Psoas muscle (tissue), 8 donors: ENCODE results near the gene LRP10. TPM values are rescaled to one million over a fixed set of nuclear protein-coding genes. Genes with fewer than 3 reads are reported as not detected.

ENCODE experiments used
- ATAC-seq, 4 donors: fragments of 200-7000 bp; cut with Tn5 transposase; one replicate each; pipeline ENCODE4 v1.9.1; 2020; ENCODE audit warnings: moderate library complexity in 3 of 4, mild to moderate bottlenecking in 2 of 4
- DNase-seq, 2 donors: peaks; one replicate each; pipeline ENCODE4 v3.0.0-alpha.2; 2020
- H3K27ac ChIP-seq: fragments of 200-600 bp; one replicate; pipeline ENCODE4 v1.8.0; 2022
- H3K27me3 ChIP-seq, 3 donors: fragments of 200-600 bp in 1 of 3; one replicate each; pipeline versions ENCODE4 v1.6.1 to v1.8.0; 2013 to 2022; ENCODE audit warnings: low read length in 2 of 3, mild to moderate bottlenecking in 2 of 3, moderate library complexity in 1 of 3; ENCODE audit not compliant: insufficient read depth in 3 of 3
- H3K36me3 ChIP-seq, 2 donors: fragments of 200-600 bp in 1 of 2; one replicate each; pipeline versions ENCODE4 v1.6.1 to v1.8.0; 2013 to 2022; ENCODE audit warnings: low read depth in 1 of 2, mild to moderate bottlenecking in 1 of 2, moderate library complexity in 1 of 2; ENCODE audit not compliant: insufficient read depth in 1 of 2
- H3K4me1 ChIP-seq: fragments of 200-600 bp; one replicate; pipeline ENCODE4 v1.8.0; 2022
- H3K4me3 ChIP-seq: fragments of 200-600 bp; one replicate; pipeline ENCODE4 v1.8.0; 2022; ENCODE audit warnings: mild to moderate bottlenecking
- H3K9me3 ChIP-seq: fragments of 200-600 bp; one replicate; pipeline ENCODE4 v1.8.0; 2022
- WGBS, 3 donors: extraction: QIAGEN DNeasy Blood & Tissue Kit; methylation state at CpG; one replicate each; pipeline versions ENCODE4 v1.1.6 to v1.1.7; 2013; 5-methylcytosine and 5-hydroxymethylcytosine counted together
- intact Hi-C, 2 donors: fragments of 100-400 bp; cut with DNase I; formaldehyde crosslinking; loops; one replicate each; pipeline versions ENCODE4 v1.11.0 to v1.14.2; 2022
- polyA plus RNA-seq, 3 donors: library from polyadenylated mRNA; stranded (reverse); fragments of 200-250 nt; gene quantifications; one replicate each; pipeline ENCODE4 v1.2.3, GENCODE V29; 2013
- total RNA-seq, 4 donors: library from RNA; stranded (reverse); fragmentation: NEBNext Ultra II Directional in 2 of 4; extraction: Animal tissue kit (Norgen Biotek cat#: 25700) in 2 of 4; gene quantifications; one replicate each; pipeline versions ENCODE4 v1.2.1 to v1.2.4, GENCODE V29; 2021 to 2023
- TF ChIP-seq, protein P1 (sequence below): fragments of 200-600 bp; IDR thresholded peaks from one replicate; pipeline ENCODE4 v1.8.0; 2022; ENCODE audit warnings: antibody characterized with exemption
- donor health status: healthy with polysubstance abuse.
- donor health status: DM: no; HTN: no; CAD: no; lungs with moderate emphysema.
- donor health status: Bipolar disorder and iron deficiency.
- donor health status: healthy.
- donor health status: DM: yes; HTN: yes; CAD: no.
- donor health status: DM: no; HTN: no; CAD: no.
- donor health status: DM: no; HTN: no; CAD: no.
- donor health status: DM: yes; HTN: yes; CAD: no.

LRP10 gene
- total and polyA plus RNA-seq, 7 donors, result 18.1 to 50.6 (median 33.1) TPM

DNA sequence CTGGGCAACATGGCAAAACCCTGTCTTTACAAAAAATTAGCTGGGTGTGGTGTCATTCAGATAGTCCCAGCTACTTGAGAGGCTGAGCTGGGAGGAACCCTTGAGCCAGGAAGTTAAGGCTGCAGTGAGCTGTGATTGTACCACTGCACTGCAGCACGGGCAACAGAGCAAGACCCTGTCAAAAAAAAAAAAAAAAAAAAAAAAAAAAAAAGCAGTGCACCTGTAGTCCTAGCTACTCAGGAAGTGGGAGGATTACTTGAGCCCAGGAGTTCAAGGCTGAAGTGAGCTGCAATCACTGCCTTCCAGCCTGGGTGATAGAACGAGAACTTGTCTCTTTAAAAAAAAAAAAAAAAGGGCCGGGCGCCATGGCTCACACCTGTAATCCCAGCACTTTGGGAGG is 17.1 kb downstream of the LRP10 start:
- ATAC-seq (no peak), DNase-seq (no peak)
- Histone ChIP-seq H3K27ac (no peak overlapping the region), H3K4me3 (no peak overlapping the region), H3K27me3 (peaks cover 0 to 21% (median 0%) of the 10 kb centered on the region in 3 donors), H3K4me1 (no peaks in the 10 kb centered on the region), H3K36me3 (no peaks in the 10 kb centered on the region), H3K9me3 (no peaks in the 10 kb centered on the region)
- 83 to 89% (median 84%) methylated on average over 4 of the region's 4 CpGs for WGBS, 3 donors
- intact Hi-C loops, result no loop called here
- TF ChIP-seq, protein P1, sequence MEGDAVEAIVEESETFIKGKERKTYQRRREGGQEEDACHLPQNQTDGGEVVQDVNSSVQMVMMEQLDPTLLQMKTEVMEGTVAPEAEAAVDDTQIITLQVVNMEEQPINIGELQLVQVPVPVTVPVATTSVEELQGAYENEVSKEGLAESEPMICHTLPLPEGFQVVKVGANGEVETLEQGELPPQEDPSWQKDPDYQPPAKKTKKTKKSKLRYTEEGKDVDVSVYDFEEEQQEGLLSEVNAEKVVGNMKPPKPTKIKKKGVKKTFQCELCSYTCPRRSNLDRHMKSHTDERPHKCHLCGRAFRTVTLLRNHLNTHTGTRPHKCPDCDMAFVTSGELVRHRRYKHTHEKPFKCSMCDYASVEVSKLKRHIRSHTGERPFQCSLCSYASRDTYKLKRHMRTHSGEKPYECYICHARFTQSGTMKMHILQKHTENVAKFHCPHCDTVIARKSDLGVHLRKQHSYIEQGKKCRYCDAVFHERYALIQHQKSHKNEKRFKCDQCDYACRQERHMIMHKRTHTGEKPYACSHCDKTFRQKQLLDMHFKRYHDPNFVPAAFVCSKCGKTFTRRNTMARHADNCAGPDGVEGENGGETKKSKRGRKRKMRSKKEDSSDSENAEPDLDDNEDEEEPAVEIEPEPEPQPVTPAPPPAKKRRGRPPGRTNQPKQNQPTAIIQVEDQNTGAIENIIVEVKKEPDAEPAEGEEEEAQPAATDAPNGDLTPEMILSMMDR, result no peak

DNA sequence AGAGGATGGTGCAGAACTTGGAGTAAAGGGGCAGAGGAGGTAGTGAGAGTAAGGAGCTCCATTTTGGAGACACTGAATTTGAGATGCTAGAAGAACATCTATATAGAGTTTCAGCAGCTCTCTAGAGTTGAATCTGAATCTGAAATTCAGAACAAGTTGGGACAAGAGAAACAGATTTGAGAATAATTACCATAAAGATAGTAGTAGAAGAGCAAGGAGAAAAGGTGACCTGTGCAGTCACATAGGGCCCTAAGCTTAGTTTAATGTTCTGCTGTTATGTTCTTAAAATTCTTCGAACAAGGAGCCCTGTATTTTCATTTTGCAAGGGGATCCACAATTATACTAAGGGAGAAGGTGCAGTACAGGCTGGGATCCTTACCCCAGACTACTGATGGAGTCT is 18.9 kb downstream of the LRP10 start:
- H3K9me3 ChIP-seq, result no peaks in the 10 kb centered on the region
- no peak for ATAC-seq
- no peaks in the 10 kb centered on the region for H3K4me1 ChIP-seq
- WGBS, 3 donors, result 80 to 89% (median 87%) methylated on average over 1 of the region's 1 CpG
- H3K27ac ChIP-seq, result no peak overlapping the region
- H3K36me3 ChIP-seq, result no peaks in the 10 kb centered on the region
- TF ChIP-seq, protein P1, result no peak
- no peak overlapping the region for H3K4me3 ChIP-seq
- peaks cover 0 to 18% (median 0%) of the 10 kb centered on the region in 3 donors for H3K27me3 ChIP-seq
- intact Hi-C loops, result no loop called here
- no peak for DNase-seq

GRCh38 chr14:22892488-22892887 is 20.9 kb downstream of the LRP10 start:
- Histone ChIP-seq H3K27me3 (peaks cover 0 to 6% (median 0%) of the 10 kb centered on the region in 3 donors), H3K4me1 (no peaks in the 10 kb centered on the region), H3K36me3 (no peaks in the 10 kb centered on the region), H3K27ac (no peak overlapping the region), H3K9me3 (no peaks in the 10 kb centered on the region), H3K4me3 (no peak overlapping the region)
- 75 to 84% (median 80%) methylated on average over 7 of the region's 7 CpGs for WGBS, 3 donors
- TF ChIP-seq, protein P1, result no peak
- ATAC-seq (no peak), DNase-seq (no peak)
- intact Hi-C loops, result no loop called here

DNA sequence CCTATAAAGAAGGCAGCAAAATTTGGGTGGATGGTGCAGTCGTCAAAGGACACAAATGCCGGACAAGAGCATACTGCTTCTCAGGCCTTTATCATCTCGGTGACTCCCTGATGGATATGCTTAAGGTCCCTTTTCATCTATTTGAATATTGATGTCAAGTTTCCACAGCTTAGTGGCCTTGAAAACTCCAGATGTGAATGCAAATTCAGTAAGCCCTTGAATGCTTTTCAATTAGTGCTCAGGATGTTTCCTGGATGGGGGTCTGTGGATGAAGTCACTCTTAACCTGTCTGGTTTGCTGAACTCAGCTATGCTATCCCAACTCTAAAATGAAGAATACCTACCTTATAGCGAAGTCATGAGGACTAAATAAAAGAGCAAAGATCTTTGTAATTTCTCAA is 22.2 kb downstream of the LRP10 start:
- no peak overlapping the region for H3K4me3 ChIP-seq
- no peaks in the 10 kb centered on the region for H3K4me1 ChIP-seq
- no peaks in the 10 kb centered on the region for H3K9me3 ChIP-seq
- no peaks in the 10 kb centered on the region for H3K27me3 ChIP-seq
- no peak overlapping the region for H3K27ac ChIP-seq
- intact Hi-C loops, result no loop called here
- DNase-seq (no peak), ATAC-seq (no peak)
- TF ChIP-seq, protein P1, result no peak
- WGBS, 3 donors, result 93 to 97% (median 95%) methylated on average over 4 of the region's 4 CpGs
- H3K36me3 ChIP-seq, result no peaks in the 10 kb centered on the region

- no peak for ATAC-seq
- WGBS, 3 donors, result 90 to 100% (median 92%) methylated on average over 1 of the region's 1 CpG
- H3K4me3 ChIP-seq, result no peak overlapping the region
- H3K36me3 ChIP-seq, result peaks cover 0 to 5% of the 10 kb centered on the region in 2 donors
- H3K27me3 ChIP-seq, result no peaks in the 10 kb centered on the region
- no peak overlapping the region for H3K27ac ChIP-seq
- no peak for DNase-seq
- H3K4me1 ChIP-seq, result no peaks in the 10 kb centered on the region
- intact Hi-C loops, result no loop called here
- TF ChIP-seq, protein P1, result no peak
- no peaks in the 10 kb centered on the region for H3K9me3 ChIP-seq
Observed at GRCh38 chr14:22895402-22895801, 23.9 kb downstream of the LRP10 start.
